Nephron progenitor cell (in vitro differentiated cells): Measurements from ENCODE around the gene MACROH2A1.
"Not testable (repeated sequence)": the region's sequence is repeated elsewhere in the genome, so short reads cannot be mapped to it uniquely, and the experiment has no call there.

Source experiments
- DNase-seq: peaks from one replicate; pipeline ENCODE4 v3.0.0; 2021
- H3K27ac Mint-ChIP-seq: 2 replicates; pipeline ENCODE4 v1.8.0; 2021; ENCODE audit warnings: mild to moderate bottlenecking, moderate library complexity, mixed read lengths
- H3K27me3 Mint-ChIP-seq: 2 replicates; pipeline ENCODE4 v1.8.0; 2021; ENCODE audit warnings: mild to moderate bottlenecking, low read depth, mixed read lengths; ENCODE audit not compliant: poor library complexity
- H3K36me3 Mint-ChIP-seq: 2 replicates; pipeline ENCODE4 v1.8.0; 2021; ENCODE audit warnings: low read depth, mixed read lengths
- H3K4me1 Mint-ChIP-seq: 2 replicates; pipeline ENCODE4 v1.8.0; 2021; ENCODE audit warnings: mixed read lengths
- H3K4me3 Mint-ChIP-seq: 2 replicates; pipeline ENCODE4 v1.8.0; 2021; ENCODE audit warnings: mild to moderate bottlenecking, moderate library complexity, mixed read lengths
- H3K9me3 Mint-ChIP-seq: 2 replicates; pipeline ENCODE4 v1.8.0; 2021; ENCODE audit warnings: mild to moderate bottlenecking, moderate library complexity, mixed read lengths
- TF ChIP-seq, protein P1 (sequence below): fragments of 200-600 bp; sonication (generic); IDR thresholded peaks from 2 replicates; pipeline ENCODE4 v1.5.0; 2021; ENCODE audit warnings: antibody characterized with exemption

The MACROH2A1 gene

GRCh38 chr5:135369952-135370351 is 29.1 kb downstream of the MACROH2A1 start:
- no peaks in the 10 kb centered on the region for H3K27me3 Mint-ChIP-seq
- H3K36me3 Mint-ChIP-seq = peaks cover 48% of the 10 kb centered on the region
- H3K4me3 Mint-ChIP-seq = no peak overlapping the region
- no peaks in the 10 kb centered on the region for H3K9me3 Mint-ChIP-seq
- no peak overlapping the region for H3K27ac Mint-ChIP-seq
- no peaks in the 10 kb centered on the region for H3K4me1 Mint-ChIP-seq
- TF ChIP-seq, protein P1, sequence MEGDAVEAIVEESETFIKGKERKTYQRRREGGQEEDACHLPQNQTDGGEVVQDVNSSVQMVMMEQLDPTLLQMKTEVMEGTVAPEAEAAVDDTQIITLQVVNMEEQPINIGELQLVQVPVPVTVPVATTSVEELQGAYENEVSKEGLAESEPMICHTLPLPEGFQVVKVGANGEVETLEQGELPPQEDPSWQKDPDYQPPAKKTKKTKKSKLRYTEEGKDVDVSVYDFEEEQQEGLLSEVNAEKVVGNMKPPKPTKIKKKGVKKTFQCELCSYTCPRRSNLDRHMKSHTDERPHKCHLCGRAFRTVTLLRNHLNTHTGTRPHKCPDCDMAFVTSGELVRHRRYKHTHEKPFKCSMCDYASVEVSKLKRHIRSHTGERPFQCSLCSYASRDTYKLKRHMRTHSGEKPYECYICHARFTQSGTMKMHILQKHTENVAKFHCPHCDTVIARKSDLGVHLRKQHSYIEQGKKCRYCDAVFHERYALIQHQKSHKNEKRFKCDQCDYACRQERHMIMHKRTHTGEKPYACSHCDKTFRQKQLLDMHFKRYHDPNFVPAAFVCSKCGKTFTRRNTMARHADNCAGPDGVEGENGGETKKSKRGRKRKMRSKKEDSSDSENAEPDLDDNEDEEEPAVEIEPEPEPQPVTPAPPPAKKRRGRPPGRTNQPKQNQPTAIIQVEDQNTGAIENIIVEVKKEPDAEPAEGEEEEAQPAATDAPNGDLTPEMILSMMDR = no peak
- no peak for DNase-seq

DNA sequence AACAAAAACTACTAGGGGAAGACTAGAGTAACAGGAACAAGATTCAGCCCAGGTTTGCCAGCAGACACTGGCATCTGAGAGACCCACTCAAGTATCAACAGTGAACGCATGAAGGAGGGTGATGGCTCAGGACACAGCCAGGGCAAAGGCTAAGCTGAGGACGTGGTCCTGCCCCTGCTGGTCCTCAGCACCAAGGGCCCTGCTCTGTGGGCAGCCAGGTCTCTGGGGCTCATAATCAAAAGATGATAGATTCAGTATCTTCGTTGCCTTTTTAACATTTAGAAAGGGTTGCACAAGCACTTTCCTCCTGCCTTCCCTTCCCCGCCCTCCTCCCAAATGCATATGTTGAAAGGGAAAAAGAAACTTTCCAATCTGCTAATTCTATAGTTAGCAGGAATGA is 31.5 kb downstream of the MACROH2A1 start:
- DNase-seq = no peak
- H3K4me3 Mint-ChIP-seq = no peak overlapping the region
- H3K27ac Mint-ChIP-seq = no peak overlapping the region
- no peaks in the 10 kb centered on the region for H3K9me3 Mint-ChIP-seq
- no peaks in the 10 kb centered on the region for H3K27me3 Mint-ChIP-seq
- H3K4me1 Mint-ChIP-seq = no peaks in the 10 kb centered on the region
- TF ChIP-seq, protein P1 = no peak
- H3K36me3 Mint-ChIP-seq = peaks cover 64% of the 10 kb centered on the region

DNA sequence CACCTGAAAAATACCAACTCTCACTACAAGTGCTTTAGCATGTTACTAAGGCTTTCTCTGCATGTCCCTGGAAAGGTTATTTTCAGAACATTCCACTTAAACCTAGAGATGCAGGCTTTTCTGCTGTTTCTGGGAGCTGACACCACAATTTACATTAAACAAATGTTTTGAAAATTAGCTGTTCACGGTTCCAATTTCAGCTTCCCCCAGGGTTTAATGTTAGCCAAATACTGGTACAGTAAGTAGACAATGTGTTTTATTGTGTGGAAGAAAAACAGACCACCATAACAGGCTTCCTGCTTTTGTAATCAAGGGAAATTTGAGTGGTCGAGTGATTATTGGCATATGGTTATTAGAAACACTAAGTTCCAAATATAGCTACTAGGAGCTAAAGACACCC is 32.0 kb downstream of the MACROH2A1 start:
- Mint-ChIP-seq H3K4me1 (no peaks in the 10 kb centered on the region), H3K9me3 (no peaks in the 10 kb centered on the region), H3K27me3 (no peaks in the 10 kb centered on the region), H3K36me3 (peaks cover 65% of the 10 kb centered on the region), H3K4me3 (no peak overlapping the region), H3K27ac (no peak overlapping the region)
- TF ChIP-seq, protein P1 = no peak
- DNase-seq = no peak

DNA sequence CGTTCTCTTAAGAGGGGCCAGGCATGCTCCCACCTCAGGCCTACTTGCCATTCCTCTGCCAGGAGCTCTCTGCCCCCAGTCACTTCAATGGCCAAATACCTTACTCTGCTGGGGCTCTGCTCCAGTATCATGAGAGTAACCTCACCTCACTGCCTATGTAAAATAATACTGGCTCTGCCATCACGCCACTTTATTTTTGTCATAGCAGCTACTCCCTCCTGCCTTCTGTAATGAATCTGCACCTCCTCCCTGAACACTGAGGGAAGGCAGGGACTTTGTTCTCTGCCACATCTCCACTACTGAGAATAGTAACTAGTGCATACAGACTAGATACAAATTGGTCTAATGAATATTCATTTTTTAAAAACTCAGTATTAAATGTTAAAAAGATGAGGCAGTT is 33.8 kb downstream of the MACROH2A1 start:
- no peak overlapping the region for H3K4me3 Mint-ChIP-seq
- TF ChIP-seq, protein P1 = no peak
- no peaks in the 10 kb centered on the region for H3K9me3 Mint-ChIP-seq
- no peaks in the 10 kb centered on the region for H3K27me3 Mint-ChIP-seq
- peaks cover 11% of the 10 kb centered on the region for H3K4me1 Mint-ChIP-seq
- peak overlapping the region; percentile 64 for H3K27ac Mint-ChIP-seq
- H3K36me3 Mint-ChIP-seq = peaks cover 62% of the 10 kb centered on the region
- DNase-seq = no peak

GRCh38 chr5:135364421-135365262 is 34.4 kb downstream of the MACROH2A1 start:
- Mint-ChIP-seq H3K4me3 (no peak overlapping the region), H3K27me3 (no peaks in the 10 kb centered on the region), H3K27ac (peak overlapping the region; percentile 64), H3K9me3 (no peaks in the 10 kb centered on the region), H3K4me1 (peaks cover 16% of the 10 kb centered on the region), H3K36me3 (peaks cover 56% of the 10 kb centered on the region)
- TF ChIP-seq, protein P1 = no peak
- DNase-seq = no peak

DNA sequence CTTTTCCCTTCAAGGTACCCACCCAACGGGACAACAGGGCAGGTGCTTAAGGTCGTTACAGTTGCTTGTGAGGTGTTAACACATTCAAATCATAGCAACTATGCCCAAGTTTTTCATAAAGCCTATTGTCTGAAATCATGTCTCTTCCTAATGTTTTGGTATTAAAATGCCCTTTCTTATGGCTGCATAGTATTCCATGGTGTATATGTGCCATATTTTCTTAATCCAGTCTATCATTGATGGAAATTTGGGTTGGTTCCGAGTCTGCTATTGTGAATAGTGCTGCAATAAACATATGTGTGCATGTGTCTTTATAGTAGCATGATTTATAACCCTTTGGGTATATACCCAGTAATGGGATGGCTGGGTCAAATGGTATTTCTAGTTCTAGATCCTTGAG is 35.7 kb downstream of the MACROH2A1 start:
- peaks cover 63% of the 10 kb centered on the region for H3K36me3 Mint-ChIP-seq
- H3K27me3 Mint-ChIP-seq, H3K9me3 Mint-ChIP-seq, DNase-seq, H3K27ac Mint-ChIP-seq, H3K4me3 Mint-ChIP-seq: not testable (repeated sequence)
- H3K4me1 Mint-ChIP-seq = peaks cover 24% of the 10 kb centered on the region
